Smooth muscle cell (in vitro differentiated cells): Measurements from ENCODE around the gene SNPH. TPM values are rescaled to one million over a fixed set of nuclear protein-coding genes. Genes with fewer than 3 reads are reported as not detected.
A peak's percentile ranks its signal among the peaks of the same experiment; 100 is the strongest.

Experiments used
- DNase-seq: peaks from one replicate; lab custom pipeline; 2025; ENCODE audit not compliant: unreplicated experiment; lab: John Stamatoyannopoulos, UW
- H2AFZ ChIP-seq: fragments of 200-600 bp; sonication (generic); 2 replicates; pipeline ENCODE4 v1.6.0; 2016; ENCODE audit warnings: antibody characterized with exemption, low read depth, mild to moderate bottlenecking
- H3F3A ChIP-seq: fragments of 200-600 bp; sonication (generic); 2 replicates; pipeline ENCODE4 v1.6.0; 2017; ENCODE audit warnings: antibody characterized with exemption, low read depth
- H3K27ac ChIP-seq: fragments of 200-600 bp; sonication (generic); 2 replicates; pipeline ENCODE4 v1.5.1; 2016; ENCODE audit warnings: low read depth, mild to moderate bottlenecking
- H3K27me3 ChIP-seq: fragments of 200-600 bp; sonication (generic); 2 replicates; pipeline ENCODE4 v1.6.1; 2016; ENCODE audit warnings: low read depth, mild to moderate bottlenecking
- H3K36me3 ChIP-seq: fragments of 200-600 bp; sonication (generic); 2 replicates; pipeline ENCODE4 v1.5.1; 2016; ENCODE audit warnings: low read depth
- H3K4me1 ChIP-seq: fragments of 200-600 bp; sonication (generic); 2 replicates; pipeline ENCODE4 v1.5.1; 2016; ENCODE audit warnings: low read depth
- H3K4me2 ChIP-seq: fragments of 200-600 bp; sonication (generic); 2 replicates; pipeline ENCODE4 v1.6.0; 2016; ENCODE audit warnings: mild to moderate bottlenecking
- H3K4me3 ChIP-seq: fragments of 200-600 bp; sonication (generic); 2 replicates; pipeline ENCODE4 v1.5.1; 2016; ENCODE audit warnings: mild to moderate bottlenecking
- H3K79me2 ChIP-seq: fragments of 200-600 bp; sonication (generic); 2 replicates; pipeline ENCODE4 v1.6.0; 2016; ENCODE audit warnings: low read depth, mild to moderate bottlenecking
- H3K9ac ChIP-seq: fragments of 200-600 bp; sonication (generic); 2 replicates; pipeline ENCODE4 v1.6.0; 2016; ENCODE audit warnings: low read depth
- H3K9me3 ChIP-seq: fragments of 200-600 bp; sonication (generic); replicated peaks from 2 replicates; pipeline ENCODE4 v1.5.1; 2016; ENCODE audit warnings: low read depth
- H4K20me1 ChIP-seq: fragments of 200-600 bp; sonication (generic); 2 replicates; pipeline ENCODE4 v1.6.0; 2016; ENCODE audit warnings: low read depth
- WGBS: methylation state at CpG from one replicate; pipeline ENCODE4 v1.1.7; 2016; ENCODE audit warnings: low lambda C conversion rate; 5-methylcytosine and 5-hydroxymethylcytosine counted together
- polyA plus RNA-seq: library from polyadenylated mRNA; unstranded; fragments of >200 nt; fragmentation: Nextera tagmentation; extraction: Ambion mirVana; gene quantifications from 2 replicates; pipeline ENCODE4 v1.2.1, GENCODE V29; 2016
- total RNA-seq: library from RNA; depleted of rRNA; stranded (reverse); fragments of >200 nt; gene quantifications from 2 replicates; pipeline ENCODE4 v1.2.3, GENCODE V29; 2014
- TF ChIP-seq, protein P1 (sequence below): fragments of 200-600 bp; sonication (generic); IDR thresholded peaks from 2 replicates; pipeline ENCODE4 v1.5.1; 2017; ENCODE audit warnings: borderline replicate concordance, mild to moderate bottlenecking, antibody characterized with exemption; ENCODE audit not compliant: insufficient read depth, poor library complexity, severe bottlenecking

SNPH gene
- total and polyA plus RNA-seq, 2 experiments from 2014 or later = 3.0 to 3.1 TPM

DNA sequence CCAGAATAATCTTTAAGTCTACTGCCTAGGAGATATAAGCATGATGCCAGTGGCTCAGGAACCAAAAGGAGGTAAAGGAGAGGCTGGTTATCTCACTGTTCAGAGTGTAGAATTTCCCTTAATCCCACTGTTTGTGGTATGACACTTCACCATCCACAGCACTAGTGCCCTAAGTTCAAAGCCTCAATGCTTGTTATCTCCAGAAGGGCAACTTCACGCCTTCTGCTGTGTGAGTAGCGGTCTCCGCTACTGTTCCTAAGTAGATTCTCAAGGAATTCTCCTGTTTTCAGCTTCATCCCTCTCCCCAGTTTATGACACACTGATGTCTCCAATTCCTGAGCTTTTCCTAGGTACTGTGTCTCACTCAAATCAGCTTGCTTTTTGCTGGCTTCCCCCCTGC, 13.7 kb upstream of the SNPH start:
- H3K4me2 ChIP-seq = no peak overlapping the region
- H3K4me3 ChIP-seq = no peak overlapping the region
- TF ChIP-seq, protein P1, sequence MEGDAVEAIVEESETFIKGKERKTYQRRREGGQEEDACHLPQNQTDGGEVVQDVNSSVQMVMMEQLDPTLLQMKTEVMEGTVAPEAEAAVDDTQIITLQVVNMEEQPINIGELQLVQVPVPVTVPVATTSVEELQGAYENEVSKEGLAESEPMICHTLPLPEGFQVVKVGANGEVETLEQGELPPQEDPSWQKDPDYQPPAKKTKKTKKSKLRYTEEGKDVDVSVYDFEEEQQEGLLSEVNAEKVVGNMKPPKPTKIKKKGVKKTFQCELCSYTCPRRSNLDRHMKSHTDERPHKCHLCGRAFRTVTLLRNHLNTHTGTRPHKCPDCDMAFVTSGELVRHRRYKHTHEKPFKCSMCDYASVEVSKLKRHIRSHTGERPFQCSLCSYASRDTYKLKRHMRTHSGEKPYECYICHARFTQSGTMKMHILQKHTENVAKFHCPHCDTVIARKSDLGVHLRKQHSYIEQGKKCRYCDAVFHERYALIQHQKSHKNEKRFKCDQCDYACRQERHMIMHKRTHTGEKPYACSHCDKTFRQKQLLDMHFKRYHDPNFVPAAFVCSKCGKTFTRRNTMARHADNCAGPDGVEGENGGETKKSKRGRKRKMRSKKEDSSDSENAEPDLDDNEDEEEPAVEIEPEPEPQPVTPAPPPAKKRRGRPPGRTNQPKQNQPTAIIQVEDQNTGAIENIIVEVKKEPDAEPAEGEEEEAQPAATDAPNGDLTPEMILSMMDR = no peak
- WGBS = 27% methylated on average over 3 of the region's 3 CpGs
- H3K79me2 ChIP-seq = no peaks in the 10 kb centered on the region
- H2AFZ ChIP-seq = peak overlapping the region; percentile 18
- H3K4me1 ChIP-seq = no peaks in the 10 kb centered on the region
- peaks cover 2% of the 10 kb centered on the region for H3K27me3 ChIP-seq
- H3K27ac ChIP-seq = no peak overlapping the region
- H4K20me1 ChIP-seq = no peaks in the 10 kb centered on the region
- no peak for DNase-seq
- H3K36me3 ChIP-seq = no peaks in the 10 kb centered on the region
- H3K9me3 ChIP-seq = no peaks in the 10 kb centered on the region
- H3K9ac ChIP-seq = no peak overlapping the region
- H3F3A ChIP-seq = no peaks in the 10 kb centered on the region

DNA sequence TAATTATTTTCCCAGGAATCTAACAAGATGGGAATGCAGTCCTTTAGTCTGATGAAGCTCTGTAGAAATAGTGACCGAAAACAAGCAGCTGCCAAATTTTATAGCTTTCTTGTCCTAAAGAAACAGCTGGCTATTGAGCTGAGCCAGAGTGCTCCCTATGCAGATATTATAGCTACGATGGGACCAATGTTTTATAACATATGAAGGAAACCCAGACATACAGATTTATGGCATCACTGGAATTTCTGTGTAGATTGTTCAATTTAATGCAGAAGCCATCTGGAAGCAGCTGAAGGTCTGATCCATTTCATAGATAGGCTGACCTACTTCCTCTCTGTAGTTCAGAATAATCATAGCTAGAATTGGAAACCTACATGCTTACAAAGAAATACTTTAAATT, 11.8 kb upstream of the SNPH start:
- TF ChIP-seq, protein P1 = no peak
- Histone ChIP-seq H3K36me3 (no peaks in the 10 kb centered on the region), H3K4me3 (no peak overlapping the region), H2AFZ (no peak overlapping the region), H4K20me1 (no peaks in the 10 kb centered on the region), H3F3A (no peaks in the 10 kb centered on the region), H3K27ac (no peak overlapping the region), H3K4me1 (no peaks in the 10 kb centered on the region), H3K4me2 (no peak overlapping the region), H3K27me3 (peaks cover 12% of the 10 kb centered on the region), H3K9me3 (no peaks in the 10 kb centered on the region), H3K79me2 (no peaks in the 10 kb centered on the region), H3K9ac (no peak overlapping the region)
- 60% methylated on average over 2 of the region's 2 CpGs for WGBS
- DNase-seq = no peak

DNA sequence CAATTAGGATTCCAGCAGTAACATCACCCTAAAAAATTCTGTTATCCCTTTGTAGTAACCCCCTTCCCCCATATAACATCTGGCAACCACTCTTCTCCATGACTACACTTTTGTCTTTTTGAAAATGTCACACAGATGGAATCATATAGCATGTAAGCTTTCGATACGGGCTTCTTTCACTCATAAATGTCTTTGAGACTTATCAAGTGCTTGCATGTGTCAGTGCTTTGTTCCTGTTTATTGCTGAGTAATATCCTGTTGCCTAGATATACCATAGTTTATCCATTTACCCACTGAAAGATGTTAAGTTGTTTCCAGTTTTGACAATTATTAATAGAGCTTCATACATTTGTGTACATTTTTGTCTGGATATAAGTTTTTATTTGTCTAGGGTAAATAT, 10.4 kb upstream of the SNPH start:
- TF ChIP-seq, protein P1 = no peak
- no peak overlapping the region for H3K4me2 ChIP-seq
- no peak overlapping the region for H2AFZ ChIP-seq
- H3K79me2 ChIP-seq = no peaks in the 10 kb centered on the region
- H3K4me1 ChIP-seq = no peaks in the 10 kb centered on the region
- H3K36me3 ChIP-seq = no peaks in the 10 kb centered on the region
- 54% methylated on average over 2 of the region's 2 CpGs for WGBS
- H3K9ac ChIP-seq = no peak overlapping the region
- no peaks in the 10 kb centered on the region for H3F3A ChIP-seq
- H4K20me1 ChIP-seq = no peaks in the 10 kb centered on the region
- peaks cover 17% of the 10 kb centered on the region for H3K27me3 ChIP-seq
- H3K4me3 ChIP-seq = no peak overlapping the region
- no peaks in the 10 kb centered on the region for H3K9me3 ChIP-seq
- H3K27ac ChIP-seq = no peak overlapping the region
- DNase-seq = no peak

DNA sequence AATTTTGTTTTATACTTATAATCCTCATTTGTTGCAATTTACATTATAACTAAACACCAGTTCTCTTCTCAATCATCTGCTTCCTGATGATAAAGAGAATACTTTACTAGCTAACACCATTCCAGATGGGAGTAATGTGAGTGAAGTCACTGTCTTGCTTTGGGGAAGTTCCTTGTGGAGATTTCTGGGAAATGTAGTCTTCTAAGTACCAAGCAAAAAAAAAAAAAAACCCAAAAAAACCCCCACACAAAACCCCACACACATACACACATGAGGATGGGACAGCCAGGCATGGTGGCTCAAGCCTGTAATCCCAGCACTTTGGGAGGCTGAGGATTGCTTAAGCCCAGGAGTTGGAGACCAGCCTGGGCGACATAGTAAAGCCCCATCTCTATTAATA, 2.2 kb upstream of the SNPH start:
- H4K20me1 ChIP-seq = no peaks in the 10 kb centered on the region
- no peak for DNase-seq
- H3K9ac ChIP-seq = no peak overlapping the region
- no peak overlapping the region for H3K27ac ChIP-seq
- H3K27me3 ChIP-seq = peaks cover 5% of the 10 kb centered on the region
- H2AFZ ChIP-seq = peak overlapping the region; percentile 95
- no peak overlapping the region for H3K4me2 ChIP-seq
- H3K9me3 ChIP-seq = no peaks in the 10 kb centered on the region
- no peaks in the 10 kb centered on the region for H3K36me3 ChIP-seq
- no peak overlapping the region for H3K4me3 ChIP-seq
- H3K79me2 ChIP-seq = no peaks in the 10 kb centered on the region
- peaks cover 11% of the 10 kb centered on the region for H3K4me1 ChIP-seq
- TF ChIP-seq, protein P1 = no peak
- peaks cover 18% of the 10 kb centered on the region for H3F3A ChIP-seq
- WGBS = 82% methylated on average over 1 of the region's 1 CpG
